Measurements from ENCODE around the gene MARCHF11. TPM values are rescaled to one million over a fixed set of nuclear protein-coding genes. Genes with fewer than 3 reads are reported as not detected.

The MARCHF11 gene
- total RNA-seq, 1 donor from 2014 or later, result 1.5 TPM

DNA sequence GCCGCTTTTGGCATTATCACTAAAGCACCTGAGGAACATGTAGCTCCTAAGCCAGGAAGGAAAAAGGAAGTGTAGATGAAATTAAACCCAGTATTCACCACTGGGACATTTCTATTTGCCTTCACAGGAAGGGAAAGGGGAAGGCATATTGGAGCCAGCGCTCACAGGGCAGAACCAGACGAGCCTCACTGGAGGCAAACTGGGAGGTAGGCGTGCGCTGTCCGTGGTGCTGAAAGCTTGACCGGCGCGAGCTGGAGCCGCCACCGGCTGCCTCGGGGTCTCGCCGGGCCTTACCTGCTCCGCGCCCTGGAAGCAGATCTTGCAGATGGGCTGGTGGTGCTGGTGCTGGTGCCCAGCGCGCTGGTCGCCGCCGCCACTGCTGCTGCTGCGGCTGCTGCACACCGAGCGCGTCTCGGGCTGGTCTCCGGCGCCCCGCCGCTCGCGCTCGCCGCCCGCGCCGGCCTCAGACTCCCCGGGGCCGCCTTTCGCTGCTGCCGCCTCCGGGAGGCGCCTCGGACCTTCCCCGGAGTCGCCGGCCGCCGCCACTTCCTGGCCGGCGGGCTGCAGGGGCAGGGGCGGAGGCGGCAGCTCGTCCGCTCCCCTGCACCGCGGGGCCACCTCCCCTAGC lies 732 bp downstream of the MARCHF11 start:
- TF ChIP-seq, protein P1, sequence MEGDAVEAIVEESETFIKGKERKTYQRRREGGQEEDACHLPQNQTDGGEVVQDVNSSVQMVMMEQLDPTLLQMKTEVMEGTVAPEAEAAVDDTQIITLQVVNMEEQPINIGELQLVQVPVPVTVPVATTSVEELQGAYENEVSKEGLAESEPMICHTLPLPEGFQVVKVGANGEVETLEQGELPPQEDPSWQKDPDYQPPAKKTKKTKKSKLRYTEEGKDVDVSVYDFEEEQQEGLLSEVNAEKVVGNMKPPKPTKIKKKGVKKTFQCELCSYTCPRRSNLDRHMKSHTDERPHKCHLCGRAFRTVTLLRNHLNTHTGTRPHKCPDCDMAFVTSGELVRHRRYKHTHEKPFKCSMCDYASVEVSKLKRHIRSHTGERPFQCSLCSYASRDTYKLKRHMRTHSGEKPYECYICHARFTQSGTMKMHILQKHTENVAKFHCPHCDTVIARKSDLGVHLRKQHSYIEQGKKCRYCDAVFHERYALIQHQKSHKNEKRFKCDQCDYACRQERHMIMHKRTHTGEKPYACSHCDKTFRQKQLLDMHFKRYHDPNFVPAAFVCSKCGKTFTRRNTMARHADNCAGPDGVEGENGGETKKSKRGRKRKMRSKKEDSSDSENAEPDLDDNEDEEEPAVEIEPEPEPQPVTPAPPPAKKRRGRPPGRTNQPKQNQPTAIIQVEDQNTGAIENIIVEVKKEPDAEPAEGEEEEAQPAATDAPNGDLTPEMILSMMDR (IDR thresholded peaks at IDR 0.05; ENCODE audit: partially characterized antibody, unreplicated experiment), result no peak
- Mint-ChIP-seq H3K4me1 (ENCODE audit: low read depth, unreplicated experiment) (no peaks in the 10 kb centered on the region), H3K27me3 (ENCODE audit: unreplicated experiment) (peaks cover 15% of the 10 kb centered on the region), H3K36me3 (ENCODE audit: unreplicated experiment) (no peaks in the 10 kb centered on the region), H3K9me3 (ENCODE audit: unreplicated experiment) (peaks cover 4% of the 10 kb centered on the region), H3K4me3 (ENCODE audit: unreplicated experiment) (peak overlapping the region; percentile 82), H3K27ac (ENCODE audit: unreplicated experiment) (no peak overlapping the region)
- DNase-seq, result peak; percentile 70

DNA sequence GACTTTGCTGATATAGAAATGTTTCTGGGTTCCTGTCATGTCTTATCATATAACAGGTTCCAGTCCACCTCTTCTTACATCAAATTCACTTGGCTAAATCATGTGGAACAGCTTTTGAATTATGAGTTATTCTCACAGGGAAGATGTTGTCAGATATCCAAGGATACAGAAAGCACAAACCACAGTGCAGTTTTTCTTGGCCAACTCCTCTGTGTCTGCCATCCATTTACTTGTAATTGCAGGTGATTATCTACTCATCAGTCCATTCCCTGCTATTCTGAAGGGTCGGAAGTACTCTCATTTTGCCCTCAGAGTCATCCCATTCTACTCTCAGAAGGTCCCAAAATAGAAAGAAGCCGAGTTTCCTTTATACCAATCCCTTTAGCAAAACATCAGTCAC lies 10.0 kb downstream of the MARCHF11 start:
- TF ChIP-seq, protein P1 (IDR thresholded peaks at IDR 0.05; ENCODE audit: partially characterized antibody, unreplicated experiment), result no peak
- no peak overlapping the region for H3K27ac Mint-ChIP-seq (ENCODE audit: unreplicated experiment)
- DNase-seq, result no peak
- H3K9me3 Mint-ChIP-seq (ENCODE audit: unreplicated experiment), result no peaks in the 10 kb centered on the region
- no peaks in the 10 kb centered on the region for H3K27me3 Mint-ChIP-seq (ENCODE audit: unreplicated experiment)
- no peaks in the 10 kb centered on the region for H3K36me3 Mint-ChIP-seq (ENCODE audit: unreplicated experiment)
- H3K4me1 Mint-ChIP-seq (ENCODE audit: low read depth, unreplicated experiment), result no peaks in the 10 kb centered on the region
- no peak overlapping the region for H3K4me3 Mint-ChIP-seq (ENCODE audit: unreplicated experiment)

DNA sequence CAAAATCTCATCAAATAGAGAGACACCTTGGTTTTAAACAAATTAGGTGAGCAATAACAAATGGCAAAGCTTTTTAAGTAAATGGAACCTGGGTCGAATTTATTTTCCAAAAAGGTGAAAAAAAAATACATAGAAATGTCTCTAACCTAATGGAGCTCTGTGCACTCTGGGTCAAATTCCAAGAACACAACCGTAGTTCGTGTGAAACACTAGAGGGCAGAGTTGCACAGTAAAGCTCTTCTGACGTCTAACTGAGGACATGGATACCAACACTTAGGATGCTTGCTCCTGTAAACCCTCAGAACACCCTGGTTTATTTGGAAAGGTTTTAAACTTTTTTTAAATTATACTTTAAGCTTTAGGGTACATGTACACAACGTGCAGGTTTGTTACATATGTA lies 18.9 kb downstream of the MARCHF11 start:
- TF ChIP-seq, protein P1 (IDR thresholded peaks at IDR 0.05; ENCODE audit: partially characterized antibody, unreplicated experiment), result peak; percentile 60

DNA sequence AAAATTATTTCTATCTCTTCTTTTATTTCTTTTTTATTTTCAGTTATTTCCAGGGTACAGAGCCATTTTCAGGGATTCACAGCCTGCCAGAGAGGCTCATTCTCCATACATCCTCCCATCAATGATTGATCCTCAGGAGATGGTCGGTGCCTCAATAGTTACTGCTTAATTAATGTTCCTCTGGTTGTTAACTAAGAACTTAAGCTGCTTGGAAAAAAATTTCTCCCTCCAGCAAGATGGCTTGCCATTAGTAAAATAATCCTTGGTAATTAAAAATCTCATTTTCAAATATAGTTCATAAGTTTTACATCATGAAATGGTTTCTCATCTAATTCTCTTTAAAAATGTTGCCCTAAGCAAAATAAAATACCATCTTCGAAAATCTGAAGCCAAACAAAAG lies 20.0 kb downstream of the MARCHF11 start:
- H3K27ac Mint-ChIP-seq (ENCODE audit: unreplicated experiment), result no peak overlapping the region

More for the DNA sequence above, 18.9 kb downstream of the MARCHF11 start:
- Mint-ChIP-seq H3K9me3 (ENCODE audit: unreplicated experiment) (no peaks in the 10 kb centered on the region), H3K27ac (ENCODE audit: unreplicated experiment) (no peak overlapping the region), H3K36me3 (ENCODE audit: unreplicated experiment) (no peaks in the 10 kb centered on the region), H3K4me1 (ENCODE audit: low read depth, unreplicated experiment) (no peaks in the 10 kb centered on the region), H3K27me3 (ENCODE audit: unreplicated experiment) (no peaks in the 10 kb centered on the region), H3K4me3 (ENCODE audit: unreplicated experiment) (no peak overlapping the region)
- no peak for DNase-seq

DNA sequence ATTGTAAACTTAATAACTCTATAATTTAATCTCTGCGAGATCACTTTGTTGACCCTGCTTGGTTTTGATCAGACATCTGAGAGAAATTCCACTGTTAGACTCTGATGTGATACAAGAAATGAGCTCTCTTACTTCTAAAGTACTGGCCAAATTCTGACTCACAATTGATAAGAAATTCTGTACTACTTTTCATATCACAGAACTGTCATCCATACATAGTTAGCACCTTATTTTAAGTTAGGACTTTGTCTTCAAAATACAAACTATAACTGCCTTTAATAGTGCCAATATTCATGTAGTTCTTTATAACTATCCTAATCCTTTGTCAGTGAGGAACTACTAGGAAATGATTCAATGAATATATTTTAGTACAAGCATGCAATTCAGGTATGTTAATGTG lies 23.4 kb downstream of the MARCHF11 start:
- TF ChIP-seq, protein P1 (IDR thresholded peaks at IDR 0.05; ENCODE audit: partially characterized antibody, unreplicated experiment), result no peak
- H3K4me1 Mint-ChIP-seq (ENCODE audit: low read depth, unreplicated experiment), result no peaks in the 10 kb centered on the region
- no peaks in the 10 kb centered on the region for H3K9me3 Mint-ChIP-seq (ENCODE audit: unreplicated experiment)
- DNase-seq, result no peak
- H3K27ac Mint-ChIP-seq (ENCODE audit: unreplicated experiment), result no peak overlapping the region
- no peaks in the 10 kb centered on the region for H3K27me3 Mint-ChIP-seq (ENCODE audit: unreplicated experiment)
- no peaks in the 10 kb centered on the region for H3K36me3 Mint-ChIP-seq (ENCODE audit: unreplicated experiment)
- H3K4me3 Mint-ChIP-seq (ENCODE audit: unreplicated experiment), result no peak overlapping the region

More for the DNA sequence above, 20.0 kb downstream of the MARCHF11 start:
- Mint-ChIP-seq H3K4me3 (ENCODE audit: unreplicated experiment) (no peak overlapping the region), H3K4me1 (ENCODE audit: low read depth, unreplicated experiment) (no peaks in the 10 kb centered on the region), H3K27me3 (ENCODE audit: unreplicated experiment) (no peaks in the 10 kb centered on the region), H3K9me3 (ENCODE audit: unreplicated experiment) (no peaks in the 10 kb centered on the region), H3K36me3 (ENCODE audit: unreplicated experiment) (no peaks in the 10 kb centered on the region)
- TF ChIP-seq, protein P1 (IDR thresholded peaks at IDR 0.05; ENCODE audit: partially characterized antibody, unreplicated experiment), result no peak
- no peak for DNase-seq

All from glutamatergic neuron (in vitro differentiated cells).